Trophoblast cell (in vitro differentiated cells and primary cell): Measurements from ENCODE around the gene ACRBP.

ENCODE experiments used
- DNase-seq, 2 donors: peaks; one replicate each; pipeline ENCODE4 v3.0.0-alpha.2; 2016
- H2AFZ ChIP-seq: 2 replicates; pipeline ENCODE4 v1.6.1; 2013; ENCODE audit warnings: low read length, moderate library complexity, mild to moderate bottlenecking; ENCODE audit not compliant: insufficient read depth, poor library complexity
- H2AK5ac ChIP-seq: 2 replicates; pipeline ENCODE4 v1.6.1; 2013; ENCODE audit warnings: mild to moderate bottlenecking, low read length
- H2BK120ac ChIP-seq: 2 replicates; pipeline ENCODE4 v1.6.1; 2013; ENCODE audit warnings: low read length, mild to moderate bottlenecking, moderate library complexity; ENCODE audit not compliant: insufficient read depth, poor library complexity
- H2BK12ac ChIP-seq: 2 replicates; pipeline ENCODE4 v1.6.1; 2013; ENCODE audit warnings: mild to moderate bottlenecking, low read length, moderate library complexity
- H2BK5ac ChIP-seq: 2 replicates; pipeline ENCODE4 v1.6.1; 2013; ENCODE audit warnings: low read length, low read depth, moderate library complexity, mild to moderate bottlenecking; ENCODE audit not compliant: poor library complexity
- H3K14ac ChIP-seq: 2 replicates; pipeline ENCODE4 v1.6.1; 2013; ENCODE audit warnings: mild to moderate bottlenecking, low read length
- H3K18ac ChIP-seq: 2 replicates; pipeline ENCODE4 v1.6.1; 2013; ENCODE audit warnings: mild to moderate bottlenecking, low read length
- H3K23ac ChIP-seq: 2 replicates; pipeline ENCODE4 v1.6.1; 2013; ENCODE audit warnings: low read length
- H3K27ac ChIP-seq: 2 replicates; pipeline ENCODE4 v1.5.1; 2013; ENCODE audit warnings: low read depth, mild to moderate bottlenecking, inconsistent platforms, low read length, moderate library complexity
- H3K27me3 ChIP-seq: 2 replicates; pipeline ENCODE4 v1.6.1; 2013; ENCODE audit warnings: inconsistent platforms, mild to moderate bottlenecking, low read length, moderate library complexity; ENCODE audit not compliant: insufficient read depth
- H3K36me3 ChIP-seq, 2 experiments: 1 replicate in 1 of 2; 2 replicates in 1 of 2; pipeline ENCODE4 v1.6.1; 2013; ENCODE audit warnings: low read length in 2 of 2, mild to moderate bottlenecking in 2 of 2, moderate library complexity in 1 of 2; ENCODE audit not compliant: insufficient read depth in 2 of 2, control insufficient read depth in 1 of 2
- H3K4ac ChIP-seq: 2 replicates; pipeline ENCODE4 v1.6.1; 2013; ENCODE audit warnings: low read depth, mild to moderate bottlenecking, low read length, moderate library complexity
- H3K4me1 ChIP-seq, 2 experiments: 1 replicate in 1 of 2; 2 replicates in 1 of 2; pipeline ENCODE4 v1.6.1; 2013; ENCODE audit warnings: low read length in 2 of 2, mild to moderate bottlenecking in 2 of 2, moderate library complexity in 1 of 2; ENCODE audit not compliant: insufficient read depth in 2 of 2, control insufficient read depth in 1 of 2
- H3K4me2 ChIP-seq: 2 replicates; pipeline ENCODE4 v1.6.1; 2013; ENCODE audit warnings: inconsistent platforms, mild to moderate bottlenecking, low read length, moderate library complexity
- H3K4me3 ChIP-seq: 2 replicates; pipeline ENCODE4 v1.5.1; 2013; ENCODE audit warnings: mild to moderate bottlenecking, low read depth, low read length, inconsistent platforms
- H3K79me1 ChIP-seq: one replicate; pipeline ENCODE4 v1.6.1; 2013; ENCODE audit warnings: low read length
- H3K79me2 ChIP-seq: 2 replicates; pipeline ENCODE4 v1.6.1; 2013; ENCODE audit warnings: low read length, mild to moderate bottlenecking; ENCODE audit not compliant: control insufficient read depth, insufficient read depth, poor library complexity
- H3K9ac ChIP-seq: 2 replicates; pipeline ENCODE4 v1.6.1; 2013; ENCODE audit warnings: mild to moderate bottlenecking, low read length
- H3K9me3 ChIP-seq: 2 replicates; pipeline ENCODE4 v1.6.1; 2013; ENCODE audit warnings: low read depth, mild to moderate bottlenecking, control low read depth, inconsistent platforms, low read length; ENCODE audit not compliant: insufficient read depth
- H4K12ac ChIP-seq: 2 replicates; pipeline ENCODE4 v1.6.1; 2013; ENCODE audit warnings: low read depth, mild to moderate bottlenecking, low read length, moderate library complexity
- H4K8ac ChIP-seq: 2 replicates; pipeline ENCODE4 v1.6.1; 2013; ENCODE audit warnings: low read depth, mild to moderate bottlenecking, low read length, moderate library complexity
- H4K91ac ChIP-seq: one replicate; pipeline ENCODE4 v1.6.1; 2013; ENCODE audit warnings: low read depth, mild to moderate bottlenecking, low read length, moderate library complexity
- WGBS: extraction: QIAGEN DNeasy Blood & Tissue Kit; methylation state at CpG from one replicate; pipeline ENCODE4 v1.1.7; 2013; ENCODE audit warnings: missing lambda C conversion rate; ENCODE audit not compliant: insufficient read length, insufficient coverage; ENCODE audit errors: extremely low coverage; 5-methylcytosine and 5-hydroxymethylcytosine counted together

The ACRBP gene

DNA sequence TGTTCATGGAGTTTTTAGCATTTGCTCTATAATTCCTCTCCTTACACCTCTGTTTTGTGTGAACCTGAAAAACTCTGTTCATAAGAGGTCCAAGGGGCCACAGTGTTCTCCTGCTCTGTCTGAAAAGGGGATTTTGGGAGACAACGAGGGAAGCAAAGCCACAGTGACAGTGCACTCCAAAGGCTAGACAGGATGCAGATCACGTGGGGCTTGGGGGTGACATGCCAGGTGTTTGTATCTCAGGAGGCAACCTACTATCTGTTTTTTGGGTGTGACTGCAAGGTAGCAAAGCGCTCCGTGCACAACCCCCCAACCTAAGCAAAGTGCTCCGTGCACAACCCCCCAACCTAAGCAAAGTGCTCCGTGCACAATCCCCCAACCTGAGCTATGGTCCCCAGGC is 35.0 kb downstream of the ACRBP start:
- Histone ChIP-seq H2BK120ac (peak overlapping the region; percentile 85), H2BK5ac (peak overlapping the region; percentile 68), H3K4me3 (no peak overlapping the region), H3K4me1 (peaks cover 20 to 23% of the 10 kb centered on the region in 2 experiments), H3K36me3 (no peaks in the 10 kb centered on the region), H2AK5ac (peak overlapping the region; percentile 95), H2BK12ac (peak overlapping the region; percentile 95), H3K27me3 (no peaks in the 10 kb centered on the region), H3K14ac (peak overlapping the region; percentile 49), H4K91ac (peak overlapping the region; percentile 89), H3K4ac (peak overlapping the region; percentile 78), H3K79me2 (peaks cover 5% of the 10 kb centered on the region), H3K9ac (no peak overlapping the region), H3K9me3 (no peaks in the 10 kb centered on the region), H3K27ac (peak overlapping the region; percentile 93), H4K8ac (peak overlapping the region; percentile 87), H3K79me1 (peaks cover 17% of the 10 kb centered on the region), H3K23ac (no peak overlapping the region), H2AFZ (peak overlapping the region; percentile 40), H3K4me2 (no peak overlapping the region), H3K18ac (peak overlapping the region; percentile 91), H4K12ac (peak overlapping the region; percentile 87)
- no peak for DNase-seq
- WGBS = no CpG with 5 or more reads among the region's 6 CpGs

DNA sequence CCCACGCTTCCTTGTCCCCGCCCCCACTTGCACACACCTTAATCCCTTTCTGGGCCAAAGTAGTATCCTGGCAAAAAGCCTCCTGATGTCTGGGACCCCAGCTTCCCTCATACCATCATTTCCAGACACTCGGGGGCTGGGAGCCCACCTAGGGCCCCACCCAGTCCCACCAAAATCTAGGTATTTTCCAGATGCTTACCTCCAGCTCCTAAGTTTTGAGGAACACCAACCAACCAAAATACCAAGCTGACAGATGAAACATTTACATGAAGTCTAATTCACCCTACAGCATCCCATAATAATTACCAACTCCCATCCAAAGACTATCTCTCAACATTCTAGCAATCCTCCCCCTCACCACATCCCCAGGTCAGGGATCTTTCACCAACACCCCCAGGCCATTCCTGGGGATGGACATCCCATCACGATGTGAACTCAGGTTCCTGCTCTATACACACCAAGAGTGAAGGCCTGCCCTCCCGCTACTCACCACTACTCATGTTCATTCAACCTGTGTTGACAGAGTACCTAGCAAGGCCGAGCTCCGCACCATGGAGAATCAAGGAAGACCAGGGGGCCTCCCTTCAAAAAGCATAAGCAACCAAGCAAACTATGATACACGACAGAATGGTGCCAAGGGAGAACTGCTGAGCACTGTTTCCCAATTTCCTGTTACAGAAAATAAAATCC is 38.5 kb downstream of the ACRBP start:
- Histone ChIP-seq H4K12ac (no peak overlapping the region), H2AK5ac (peak overlapping the region; percentile 35), H2BK5ac (no peak overlapping the region), H3K79me1 (peaks cover 23% of the 10 kb centered on the region), H3K4ac (no peak overlapping the region), H3K36me3 (peaks cover 6 to 10% of the 10 kb centered on the region in 2 experiments), H3K23ac (no peak overlapping the region), H3K4me2 (no peak overlapping the region), H2AFZ (no peak overlapping the region), H2BK120ac (no peak overlapping the region), H2BK12ac (peak overlapping the region; percentile 70), H3K4me3 (no peak overlapping the region), H3K14ac (no peak overlapping the region), H3K4me1 (peaks cover 22 to 36% of the 10 kb centered on the region in 2 experiments), H3K79me2 (peaks cover 29% of the 10 kb centered on the region), H3K9me3 (peaks cover 2% of the 10 kb centered on the region), H4K91ac (no peak overlapping the region), H3K9ac (no peak overlapping the region), H3K18ac (no peak overlapping the region), H3K27ac (no peak overlapping the region), H4K8ac (no peak overlapping the region), H3K27me3 (no peaks in the 10 kb centered on the region)
- DNase-seq = peak; percentile 35 to 51
- WGBS = no CpG with 5 or more reads among the region's 8 CpGs

DNA sequence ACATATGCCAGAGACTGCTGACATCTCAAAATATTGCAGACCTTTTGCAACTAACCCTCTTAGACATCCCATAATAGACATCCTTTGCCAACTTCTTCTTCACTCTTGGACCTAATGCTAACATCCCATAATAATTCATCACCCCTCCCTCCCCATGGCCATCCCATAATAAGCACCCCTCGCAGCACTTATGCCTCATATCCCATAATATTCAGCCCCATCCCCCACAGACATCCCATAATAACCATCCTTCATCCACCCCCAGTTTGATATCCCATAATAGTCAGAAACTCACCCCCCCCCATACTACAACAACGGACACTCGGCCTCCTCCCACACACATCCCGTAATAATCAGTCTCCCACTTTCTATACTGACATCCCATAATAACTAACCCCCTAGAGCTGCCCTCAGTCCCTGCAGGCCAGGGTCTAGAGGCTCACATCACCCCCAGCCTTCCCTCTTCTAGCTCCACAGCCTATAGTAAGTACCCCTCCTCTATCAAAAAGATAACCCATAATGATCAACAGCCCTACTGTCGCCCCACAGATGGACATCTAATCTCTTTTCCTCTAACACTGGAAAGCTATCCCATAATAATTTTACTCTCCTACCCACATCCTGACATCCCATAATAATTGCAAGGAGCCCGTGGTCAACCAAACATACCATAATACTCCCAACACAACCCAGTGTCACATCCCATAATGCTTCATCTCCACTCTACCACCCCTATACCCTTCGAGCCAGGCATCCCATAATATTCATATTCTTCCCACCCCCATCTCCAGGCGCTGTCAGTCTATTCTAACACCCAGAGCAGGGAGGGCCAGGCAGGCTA is 39.3 kb downstream of the ACRBP start:
- Histone ChIP-seq H3K4me1 (peaks cover 18 to 31% of the 10 kb centered on the region in 2 experiments), H3K79me2 (peaks cover 26% of the 10 kb centered on the region), H2BK120ac (no peak overlapping the region), H3K4me3 (no peak overlapping the region), H3K36me3 (peaks cover 9 to 17% of the 10 kb centered on the region in 2 experiments), H3K9me3 (peaks cover 2% of the 10 kb centered on the region), H4K91ac (no peak overlapping the region), H3K18ac (no peak overlapping the region), H2BK12ac (no peak overlapping the region), H3K79me1 (peaks cover 18% of the 10 kb centered on the region), H4K8ac (no peak overlapping the region), H3K4ac (no peak overlapping the region), H3K27ac (no peak overlapping the region), H3K4me2 (peak overlapping the region; percentile 21), H3K27me3 (no peaks in the 10 kb centered on the region), H3K14ac (no peak overlapping the region), H3K23ac (no peak overlapping the region), H2AK5ac (no peak overlapping the region), H2BK5ac (no peak overlapping the region), H3K9ac (no peak overlapping the region), H4K12ac (no peak overlapping the region), H2AFZ (no peak overlapping the region)
- WGBS = no CpG with 5 or more reads among the region's 8 CpGs
- DNase-seq = peak; percentile 84 to 92

DNA sequence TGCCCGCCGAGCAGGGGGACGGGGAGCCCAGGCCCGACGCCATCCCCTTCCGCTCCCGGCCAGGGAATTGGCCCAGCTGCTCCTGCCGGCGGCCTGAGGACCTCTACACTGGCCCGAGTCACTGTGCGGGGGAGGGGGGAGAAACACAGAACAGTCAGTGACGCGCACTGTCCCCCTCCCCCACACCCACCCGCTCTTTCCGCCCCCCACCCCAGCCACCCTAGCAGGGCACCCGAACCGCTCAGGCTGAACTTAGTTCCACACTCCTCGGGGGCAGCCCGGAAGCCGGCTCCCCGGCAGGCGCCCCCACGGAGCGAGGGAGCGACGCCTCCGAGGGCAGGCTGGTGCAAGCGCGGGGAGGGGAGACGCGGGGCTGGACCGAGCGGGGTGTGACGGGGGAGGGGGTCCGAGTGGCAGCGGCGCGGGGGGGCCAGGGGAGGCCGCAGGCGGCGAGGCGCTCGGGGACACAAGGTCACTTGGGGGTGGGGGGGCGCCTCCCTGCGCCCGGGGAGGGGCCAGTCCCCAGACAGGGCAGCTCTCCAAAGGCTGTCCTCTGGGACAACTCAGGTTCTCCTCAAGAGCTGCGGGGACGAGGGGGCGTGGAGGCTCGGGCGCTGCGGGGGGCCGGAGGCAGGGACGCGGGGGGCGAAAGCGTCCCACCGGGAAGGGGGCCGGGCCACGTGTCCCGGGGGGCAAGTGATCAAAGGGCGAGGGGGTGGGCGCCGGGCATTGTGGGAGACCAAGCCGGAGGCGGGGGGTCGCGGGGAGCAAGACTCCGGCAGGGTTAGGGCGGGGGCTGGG is 40.7 kb downstream of the ACRBP start:
- H4K12ac ChIP-seq = no peak overlapping the region
- H2AK5ac ChIP-seq = peak overlapping the region; percentile 53
- H3K18ac ChIP-seq = peak overlapping the region; percentile 94
- peaks cover 25% of the 10 kb centered on the region for H3K79me2 ChIP-seq
- H2BK12ac ChIP-seq = no peak overlapping the region
- H3K4me1 ChIP-seq = peaks cover 10 to 21% of the 10 kb centered on the region in 2 experiments
- H3K27me3 ChIP-seq = no peaks in the 10 kb centered on the region
- H3K79me1 ChIP-seq = peaks cover 11% of the 10 kb centered on the region
- H3K9ac ChIP-seq = peak overlapping the region; percentile 86
- H3K4me2 ChIP-seq = peak overlapping the region; percentile 91
- peak overlapping the region; percentile 90 for H3K27ac ChIP-seq
- peaks cover 2% of the 10 kb centered on the region for H3K9me3 ChIP-seq
- H4K91ac ChIP-seq = peak overlapping the region; percentile 97
- H3K14ac ChIP-seq = peak overlapping the region; percentile 99
- H3K4ac ChIP-seq = peak overlapping the region; percentile 95
- no CpG with 5 or more reads among the region's 70 CpGs for WGBS
- no peak overlapping the region for H3K23ac ChIP-seq
- peaks cover 16 to 28% of the 10 kb centered on the region in 2 experiments for H3K36me3 ChIP-seq
- peak in 1 of 2 donors; percentile 31 for DNase-seq
- peak overlapping the region; percentile 86 for H3K4me3 ChIP-seq
- H4K8ac ChIP-seq = peak overlapping the region; percentile 98
- peak overlapping the region; percentile 90 for H2BK120ac ChIP-seq
- H2BK5ac ChIP-seq = peak overlapping the region; percentile 74
- peak overlapping the region; percentile 83 for H2AFZ ChIP-seq
